RCC 7860 (cell line): Measurements from ENCODE around the gene AJUBA.
"Not testable (repeated sequence)": the region's sequence is repeated elsewhere in the genome, so short reads cannot be mapped to it uniquely, and the experiment has no call there.

Source experiments
- DNase-seq: peaks from one replicate; pipeline ENCODE4 v3.0.0-alpha.2; 2015; ENCODE audit warnings: low spot score
- FAIRE-seq: peaks from 2 replicates; lab custom pipeline; 2012; peaks lifted over from hg19 to GRCh38; lab: Jason Lieb, UNC

AJUBA gene

DNA sequence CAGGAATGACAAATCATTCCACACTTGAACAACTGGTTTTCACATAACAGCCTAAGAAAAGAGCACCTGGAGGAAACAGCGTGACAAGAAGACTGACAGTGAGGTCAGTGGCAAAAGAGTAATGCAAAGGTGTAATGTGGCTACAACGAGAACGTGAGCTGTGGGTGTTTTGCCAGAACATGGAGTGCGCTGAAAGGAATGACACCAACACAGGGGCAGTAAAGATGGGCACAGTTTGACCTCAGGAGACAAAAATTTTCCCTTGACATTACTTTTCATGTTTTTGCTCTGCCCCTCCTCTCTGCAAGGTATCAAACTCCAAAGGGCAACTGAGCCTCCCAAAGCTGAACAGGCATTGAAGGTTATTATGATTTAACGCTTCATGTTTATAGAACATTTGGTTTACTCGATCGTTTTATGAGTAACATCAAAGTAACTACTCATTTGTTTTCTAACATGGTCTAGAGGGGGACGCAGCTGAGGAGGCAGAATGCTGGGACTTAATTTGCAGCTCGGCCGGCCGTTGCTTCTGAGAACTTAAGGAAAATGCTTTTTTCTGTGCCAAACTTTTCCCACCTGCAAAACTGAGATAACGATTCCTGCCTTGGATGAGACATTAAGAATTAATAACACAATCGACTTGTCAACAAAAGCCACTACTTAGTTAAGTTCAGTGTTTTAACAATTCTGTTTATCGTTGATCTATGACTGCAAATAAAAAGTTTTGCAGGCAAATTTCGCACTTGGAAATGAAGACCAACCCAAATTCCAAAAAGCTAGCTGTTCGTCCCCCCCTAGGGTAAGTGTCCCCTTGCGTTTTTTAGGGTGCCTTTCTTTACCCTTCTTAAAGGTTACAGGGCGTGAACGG lies 26.4 kb downstream of the AJUBA start:
- DNase-seq (peak; percentile 27), FAIRE-seq (no peak)

GRCh38 chr14:22952418-22952817 lies 29.9 kb downstream of the AJUBA start:
- FAIRE-seq (no peak), DNase-seq (no peak)

DNA sequence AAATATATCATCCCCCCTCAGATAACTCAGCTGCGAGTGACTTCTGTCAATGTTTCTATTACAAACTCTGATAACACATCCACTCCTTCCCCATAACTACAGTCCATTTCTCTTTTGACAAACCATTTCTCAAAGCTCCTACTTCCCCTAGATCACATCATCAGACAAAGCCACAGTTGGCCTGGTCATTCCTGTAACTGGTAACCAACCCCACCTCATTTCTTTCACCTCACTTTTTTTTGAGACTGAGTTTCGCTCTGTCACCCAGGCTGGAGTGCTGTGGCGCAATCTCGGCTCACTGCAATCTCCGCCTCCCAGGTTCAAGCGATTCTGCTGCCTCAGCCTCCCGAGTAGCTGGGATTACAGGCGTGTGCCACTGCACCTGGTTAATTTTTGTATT lies 30.6 kb downstream of the AJUBA start:
- DNase-seq, FAIRE-seq: not testable (repeated sequence)

- DNase-seq: no peak
- FAIRE-seq: no peak
These were observed 36.7 kb downstream of the AJUBA start for GRCh38 chr14:22945642-22946041.

- FAIRE-seq (no peak), DNase-seq (peak; percentile 16)
These were observed 42.7 kb downstream of the AJUBA start for GRCh38 chr14:22939684-22940083.

DNA sequence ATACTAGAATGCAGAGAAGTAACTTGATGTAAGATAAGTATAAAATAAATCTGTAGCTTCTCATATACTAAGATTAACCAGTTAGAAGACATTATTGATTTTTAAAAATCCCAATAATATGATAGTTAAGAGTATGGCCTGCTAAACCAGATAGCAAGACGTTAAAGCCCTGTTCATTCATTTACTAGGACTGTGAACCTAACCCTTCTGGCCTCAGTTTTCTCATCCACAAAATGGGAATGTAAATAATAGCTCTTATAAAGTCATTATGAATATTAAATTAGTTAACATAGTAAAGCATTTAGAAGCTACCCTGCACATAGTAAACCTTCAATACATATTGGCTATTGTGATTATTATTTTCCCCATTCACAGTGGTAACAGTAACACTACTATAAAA lies 47.2 kb downstream of the AJUBA start:
- FAIRE-seq: no peak
- no peak for DNase-seq

DNA sequence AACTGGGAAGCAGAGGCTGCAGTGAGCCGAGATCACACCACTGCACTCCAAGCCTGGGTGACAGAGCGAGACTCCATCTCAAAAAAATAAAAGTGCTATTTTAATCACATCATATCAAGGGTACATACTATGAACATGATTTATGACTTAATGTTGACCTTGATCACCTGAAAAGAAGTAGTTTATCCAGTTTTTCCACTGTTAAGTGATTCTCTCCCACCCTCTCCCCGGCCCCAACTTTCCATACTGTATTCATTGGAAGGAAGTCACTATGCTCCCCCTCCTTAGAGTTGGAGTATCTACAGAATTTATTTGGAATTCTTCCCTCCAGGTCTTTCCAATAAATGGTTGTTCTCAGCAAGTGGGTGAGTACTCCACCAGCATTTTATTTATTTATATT lies 50.2 kb downstream of the AJUBA start:
- no peak for FAIRE-seq
- no peak for DNase-seq

DNA sequence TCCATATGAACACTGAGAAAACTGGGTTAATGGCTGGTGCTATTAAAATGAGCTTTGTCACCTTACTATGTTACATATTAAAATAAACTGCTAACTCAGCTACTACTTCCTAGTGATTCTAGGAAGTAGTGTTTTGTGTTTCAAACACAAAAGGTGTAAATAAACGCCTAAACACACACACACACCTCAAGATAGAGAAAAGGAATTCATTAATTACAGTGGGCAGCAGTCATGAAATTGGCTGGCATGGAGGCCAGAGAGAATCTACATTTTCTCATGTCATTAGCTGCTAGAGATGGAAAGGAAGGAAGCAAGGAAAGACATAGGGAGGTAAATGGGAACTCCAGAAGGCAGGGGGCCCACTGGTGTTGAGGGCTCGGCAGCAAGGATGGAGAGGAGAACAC lies 52.4 kb downstream of the AJUBA start:
- FAIRE-seq: no peak
- DNase-seq: no peak

GRCh38 chr14:22929104-22929960 lies 53.0 kb downstream of the AJUBA start, which contains the start of gene PRMT5:
Gene PRMT5, minus strand, starts transcription at chr14:22929376. Its CDS starts 15 bp downstream, at chr14:22929361.
- peak; percentile 98 for DNase-seq
- FAIRE-seq: peak; percentile 79

DNA sequence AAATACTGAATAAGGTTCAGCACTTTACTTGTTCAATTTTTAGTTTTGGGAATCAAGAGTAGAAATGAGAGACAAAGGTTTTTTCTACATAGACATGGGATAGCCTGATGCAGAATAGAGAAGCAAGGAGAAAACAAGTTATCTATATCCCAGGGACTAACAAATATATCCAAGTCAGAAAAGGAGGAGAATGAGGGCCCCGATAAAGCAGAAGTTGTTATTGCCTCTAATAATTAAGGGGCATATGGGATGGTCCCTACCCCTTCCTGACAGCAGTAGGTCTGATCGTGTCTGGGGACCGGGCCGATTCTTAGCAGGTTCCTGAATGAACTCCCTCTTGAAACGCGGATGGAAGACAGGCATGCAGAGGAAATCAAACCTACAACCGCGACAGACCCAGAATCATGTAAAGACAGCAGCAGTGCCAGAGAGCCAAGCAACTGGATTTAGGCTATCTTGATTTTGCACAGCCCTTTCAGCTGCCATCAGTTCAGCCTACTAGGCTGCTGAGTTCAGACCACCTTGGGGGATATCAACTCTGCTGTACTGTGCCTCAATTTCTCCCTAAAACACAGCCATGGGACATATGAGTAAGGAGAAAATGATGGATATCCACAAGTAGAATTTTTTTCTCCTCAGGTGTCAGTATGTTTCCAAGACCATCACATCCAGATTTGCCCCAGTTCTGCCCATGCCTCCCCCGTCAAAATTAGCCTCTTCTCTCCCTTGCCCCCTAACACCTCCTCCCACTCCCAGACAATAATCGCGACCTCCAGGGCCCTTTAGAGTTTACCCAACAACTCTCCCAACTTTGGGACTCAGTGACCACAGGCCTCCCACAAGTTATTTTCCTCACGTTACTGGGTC lies 53.9 kb downstream of the AJUBA start:
- no peak for DNase-seq

DNA sequence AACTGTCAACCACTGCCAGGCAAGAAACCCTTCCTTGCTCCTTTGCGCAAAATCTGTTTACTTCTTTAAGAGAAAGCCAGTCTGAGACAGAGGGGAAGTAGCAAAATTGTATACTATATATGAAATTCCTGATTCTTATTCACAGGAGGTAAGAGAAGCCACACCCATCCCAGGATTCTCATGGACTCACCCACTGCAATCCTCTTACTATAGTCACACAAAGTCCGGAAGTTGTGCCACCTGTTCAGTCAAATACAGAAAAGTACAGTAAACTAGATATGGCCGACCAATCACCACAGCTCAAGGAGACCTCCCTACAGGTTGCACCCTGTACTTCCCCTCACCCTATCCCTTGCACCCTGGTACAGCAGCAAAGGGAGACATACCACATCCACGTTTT lies 56.0 kb downstream of the AJUBA start:
- no peak for FAIRE-seq
- DNase-seq: no peak

More for the DNA sequence above, 53.9 kb downstream of the AJUBA start:
- FAIRE-seq: no peak

DNA sequence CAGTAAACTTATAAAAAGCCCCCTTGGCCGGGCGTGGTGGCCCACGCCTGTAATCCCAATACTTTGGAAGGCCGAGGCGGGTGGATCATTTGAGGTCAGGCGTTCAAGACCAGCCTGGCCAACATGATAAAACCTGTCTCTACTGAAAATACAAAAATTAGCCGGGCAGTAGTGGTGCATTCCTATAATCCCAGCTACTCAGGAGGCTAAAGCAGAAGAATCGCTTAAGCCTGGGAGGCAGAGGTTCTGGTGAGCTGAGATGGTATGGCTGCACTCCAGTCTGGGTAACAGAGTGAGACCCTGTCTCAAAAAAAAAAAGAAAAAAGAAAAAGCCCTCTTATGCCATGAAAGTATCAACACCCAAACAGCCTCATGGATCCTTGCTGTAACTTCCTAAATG lies 56.8 kb downstream of the AJUBA start:
- DNase-seq (no peak), FAIRE-seq (no peak)

GRCh38 chr14:22923746-22924145 lies 58.6 kb downstream of the AJUBA start:
- DNase-seq: no peak
- FAIRE-seq: no peak

- FAIRE-seq (no peak), DNase-seq (no peak)
These were observed 60.1 kb downstream of the AJUBA start for GRCh38 chr14:22922294-22922693.
